ENCODE data around the gene ANKRD13B.
"Not testable (repeated sequence)": the region's sequence is repeated elsewhere in the genome, so short reads cannot be mapped to it uniquely, and the experiment has no call there.

Gene ANKRD13B

DNA sequence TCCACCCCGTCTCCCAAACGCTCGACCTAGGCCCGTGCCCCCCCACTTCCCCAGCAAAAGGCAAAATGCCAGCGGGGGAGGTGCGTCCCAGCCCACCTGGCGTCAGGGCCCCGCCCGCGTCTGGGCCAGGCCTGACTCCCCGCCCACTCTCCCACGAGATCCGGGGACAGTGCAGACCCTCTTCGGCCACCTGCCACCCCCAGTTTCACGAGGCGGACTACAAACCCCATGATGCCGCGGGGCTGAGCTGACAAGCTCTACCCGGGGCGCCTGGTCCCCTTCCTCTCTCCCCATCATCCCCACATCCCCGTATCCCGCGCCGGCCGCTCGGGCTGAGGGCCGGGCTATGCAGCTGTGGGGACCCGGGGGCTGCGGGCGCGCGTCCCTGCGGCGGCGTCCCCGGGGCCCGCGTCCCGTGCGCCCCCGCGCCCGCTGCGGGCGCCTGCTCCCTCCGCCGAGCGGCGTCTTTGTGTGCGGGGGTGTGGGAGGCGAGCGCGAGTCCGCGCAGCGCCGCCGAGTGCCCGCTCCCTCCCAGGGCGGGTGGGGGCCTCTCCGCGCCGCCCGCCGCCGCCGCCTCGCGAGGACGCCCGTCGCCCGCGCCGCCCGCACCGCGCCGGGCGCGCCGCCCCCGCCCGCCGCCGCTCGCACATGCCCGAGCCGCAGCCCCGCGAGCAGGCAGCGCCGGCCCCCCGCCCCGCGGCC, at the start of gene ANKRD13B:
Gene ANKRD13B, plus strand, starts transcription at position 283 of the 702 bp plus-strand sequence. CDS start 490 bp downstream, outside the sequence.
- peak; percentile 62 for DNase-seq (ENCODE audit: low spot score)

DNA sequence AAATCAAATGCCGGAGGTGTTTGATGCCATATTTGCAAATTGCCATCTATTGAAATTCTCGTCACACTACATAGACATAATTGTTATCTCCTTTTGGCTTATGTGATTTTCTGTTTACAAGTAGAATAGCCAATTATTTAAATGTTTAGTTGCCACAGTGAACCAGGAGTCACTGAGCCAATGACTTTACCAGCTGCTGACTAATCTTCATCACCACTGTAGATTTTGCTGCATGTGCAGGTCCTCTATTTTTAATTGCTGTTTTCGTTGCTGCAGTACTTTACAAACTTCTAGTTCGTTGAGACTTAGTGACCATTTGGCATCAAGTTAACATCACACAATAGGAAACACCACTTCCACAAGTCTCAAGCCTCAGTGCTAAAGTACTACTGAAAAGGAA, 48.9 kb upstream of the ANKRD13B start:
- no peak for DNase-seq (ENCODE audit: low spot score)

DNA sequence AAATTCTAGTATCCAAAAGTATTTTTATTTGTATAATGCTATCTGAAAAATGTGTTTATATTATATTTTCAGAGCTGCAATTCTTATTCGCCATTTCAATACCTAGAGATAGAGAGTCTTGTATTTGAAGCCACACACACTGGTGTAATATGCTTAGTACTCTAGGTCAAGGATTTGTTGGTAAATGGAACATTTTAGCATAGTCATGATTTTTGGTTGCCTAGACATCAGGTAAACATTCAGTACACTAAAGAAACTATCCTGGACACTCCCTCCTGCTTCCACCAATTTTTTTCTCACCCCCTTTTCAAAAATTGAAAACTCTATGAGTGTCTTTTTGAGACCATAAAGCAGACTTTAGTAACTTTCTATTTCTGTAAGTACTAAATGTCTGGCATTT, 46.8 kb upstream of the ANKRD13B start:
- no peak for DNase-seq (ENCODE audit: low spot score)

DNA sequence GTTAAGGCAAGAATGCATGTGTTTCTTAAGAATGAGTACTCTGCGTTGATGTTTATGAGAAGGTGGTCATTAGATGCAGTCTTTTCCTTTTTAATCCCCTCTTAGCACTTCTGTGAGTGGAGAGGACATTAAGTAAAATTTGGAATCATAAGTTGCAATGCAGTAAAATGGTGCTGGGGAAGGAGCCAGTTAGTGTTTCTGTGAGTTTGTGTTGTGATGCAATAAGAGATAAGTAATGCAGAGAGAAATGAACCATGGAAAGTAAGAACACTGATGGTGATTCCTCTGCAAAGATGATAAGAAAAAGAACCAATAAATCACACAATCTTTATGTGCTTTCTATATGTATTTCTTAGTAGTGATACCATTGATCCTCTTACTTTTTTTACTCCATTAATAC, 46.1 kb upstream of the ANKRD13B start:
- DNase-seq (ENCODE audit: low spot score): no peak

DNA sequence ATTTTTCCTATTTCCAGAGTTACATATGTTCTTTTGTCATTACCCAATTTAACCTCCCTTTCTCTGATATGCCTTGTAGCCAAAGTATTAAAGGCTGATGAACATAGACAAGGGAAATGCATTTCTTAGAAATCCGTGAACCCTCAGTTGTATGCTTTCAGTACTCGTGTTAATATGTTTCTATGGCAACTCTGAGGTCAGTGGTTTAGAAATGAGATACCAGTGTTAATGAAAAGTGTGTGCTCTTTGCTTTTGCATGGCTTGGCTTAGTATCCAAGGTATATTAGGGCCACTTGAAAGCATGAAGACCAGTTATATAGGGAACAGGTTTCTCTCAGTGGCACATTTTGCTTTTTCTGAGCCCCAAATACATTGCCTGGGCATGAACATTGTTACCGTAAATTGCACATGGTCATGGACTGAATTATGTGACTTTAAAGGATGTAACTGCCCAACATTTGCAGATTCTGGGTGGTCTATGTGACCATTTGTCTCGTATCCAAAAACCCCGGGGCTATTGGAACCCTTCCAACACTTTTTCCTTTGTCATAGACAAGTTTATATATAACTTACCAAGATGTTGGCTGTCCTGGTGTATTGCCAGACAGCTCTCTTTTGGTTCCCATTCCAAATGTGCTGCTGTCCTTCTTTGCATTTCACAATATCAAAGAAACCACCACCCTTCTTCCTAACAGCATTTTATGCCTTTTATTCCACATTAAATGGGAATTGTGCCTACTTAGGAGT, 43.6 kb upstream of the ANKRD13B start:
- no peak for DNase-seq (ENCODE audit: low spot score)

DNA sequence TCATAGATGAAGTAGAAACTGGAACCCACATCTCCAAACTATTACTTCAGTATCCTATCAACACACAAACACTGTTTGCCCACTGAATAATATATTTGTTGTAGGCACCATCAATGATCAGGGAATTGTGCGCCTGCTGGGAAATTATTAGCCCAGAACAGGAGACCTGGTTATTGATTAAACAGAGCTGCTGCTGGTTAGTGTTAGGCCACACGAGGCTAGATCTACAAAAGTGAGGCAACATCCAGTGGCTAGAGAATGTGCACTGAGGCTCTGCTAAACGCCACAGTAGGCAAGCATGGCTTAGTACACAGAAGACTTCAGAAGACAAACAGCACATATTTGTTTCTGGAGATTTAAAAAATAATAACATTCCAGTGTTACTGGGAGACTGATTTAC, 37.1 kb upstream of the ANKRD13B start:
- DNase-seq (ENCODE audit: low spot score): no peak

DNA sequence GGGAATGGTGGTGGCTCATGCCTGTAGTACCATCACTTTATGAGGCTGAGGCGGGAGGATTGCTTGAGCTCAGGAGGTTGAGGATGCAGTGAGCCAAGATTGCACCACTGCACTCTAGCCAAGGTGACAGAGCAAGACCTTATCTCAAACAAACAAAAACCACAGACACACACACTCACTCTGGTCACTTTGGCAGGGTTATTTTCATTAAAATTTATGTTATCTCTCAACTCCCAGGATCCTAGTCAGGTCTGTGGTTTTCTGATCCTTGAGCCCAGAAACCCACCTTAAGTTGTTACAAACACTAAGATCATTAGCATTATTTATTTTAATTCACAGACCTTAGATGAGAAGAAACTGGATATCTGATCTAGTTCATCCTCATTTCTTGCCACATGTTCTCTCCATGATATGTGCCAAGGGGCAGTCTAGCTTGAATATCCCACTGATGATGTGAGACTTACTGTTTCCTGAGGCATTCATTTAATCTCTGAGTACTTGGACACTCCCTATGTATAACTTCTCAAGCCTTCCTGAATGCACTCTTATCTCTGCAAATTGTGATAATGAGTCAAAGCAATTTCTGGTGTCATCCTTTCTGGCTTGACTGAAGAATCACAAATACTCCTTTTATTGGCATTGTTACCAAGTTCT, 35.7 kb upstream of the ANKRD13B start:
- DNase-seq (ENCODE audit: low spot score): no peak

DNA sequence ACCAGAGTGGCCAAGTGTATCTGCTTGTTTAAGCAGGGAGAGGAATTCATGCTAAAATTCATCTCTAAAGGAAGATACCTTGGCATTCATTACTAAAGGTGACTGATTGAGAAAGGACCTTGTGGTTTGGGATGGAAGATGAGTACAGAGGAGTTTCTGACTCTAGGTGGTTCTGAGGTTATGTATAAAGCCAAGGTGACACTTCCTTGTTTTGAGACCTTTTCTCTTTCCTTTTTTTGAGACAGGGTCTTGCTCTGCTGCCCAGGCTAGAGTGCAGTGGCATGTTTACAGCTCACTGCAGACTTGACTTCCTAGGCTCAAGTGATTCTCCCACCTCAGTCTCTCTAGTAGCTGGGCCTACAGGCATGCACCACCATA, 35.2 kb upstream of the ANKRD13B start:
- no peak for DNase-seq (ENCODE audit: low spot score)

DNA sequence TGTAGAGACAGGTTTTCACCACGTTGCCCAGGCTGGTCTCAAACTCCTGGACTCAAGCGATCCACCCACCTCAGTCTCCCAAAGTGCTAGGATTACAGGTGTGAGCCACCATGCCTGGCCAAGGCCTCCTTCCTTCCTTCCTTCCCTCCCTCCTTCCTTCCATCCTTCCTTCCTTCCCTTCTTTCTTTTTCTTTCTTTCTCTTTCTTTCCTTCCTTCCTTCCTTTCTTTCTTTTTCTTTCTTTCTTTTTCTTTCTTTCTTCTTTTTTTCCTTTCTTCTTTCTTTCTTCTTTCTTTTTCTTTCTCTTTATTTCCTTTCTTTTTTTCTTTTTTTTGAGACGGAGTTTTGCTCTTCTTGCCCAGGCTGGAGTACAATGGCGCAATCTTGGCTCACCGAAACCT, 34.8 kb upstream of the ANKRD13B start:
- not testable (repeated sequence) for DNase-seq (ENCODE audit: low spot score)

DNA sequence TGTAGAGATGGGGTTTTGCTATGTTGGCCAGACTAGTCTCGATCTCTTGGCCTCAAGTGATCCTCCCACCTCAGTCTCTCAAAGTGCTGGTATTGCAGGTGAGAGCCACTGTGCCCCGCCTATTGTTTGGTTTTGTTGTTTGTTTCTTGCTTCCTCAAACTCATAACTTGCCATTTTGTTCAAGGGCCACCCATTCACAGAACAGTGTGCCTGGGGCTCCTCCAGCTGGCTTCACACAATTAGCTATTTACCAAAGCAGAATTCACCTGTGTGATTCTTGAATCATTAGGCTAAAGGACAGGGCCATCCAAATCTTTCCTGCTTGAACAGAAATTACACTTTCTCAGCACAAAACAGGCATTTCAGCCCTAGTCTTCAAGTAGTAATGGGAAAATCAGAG, 33.3 kb upstream of the ANKRD13B start:
- DNase-seq (ENCODE audit: low spot score): no peak

DNA sequence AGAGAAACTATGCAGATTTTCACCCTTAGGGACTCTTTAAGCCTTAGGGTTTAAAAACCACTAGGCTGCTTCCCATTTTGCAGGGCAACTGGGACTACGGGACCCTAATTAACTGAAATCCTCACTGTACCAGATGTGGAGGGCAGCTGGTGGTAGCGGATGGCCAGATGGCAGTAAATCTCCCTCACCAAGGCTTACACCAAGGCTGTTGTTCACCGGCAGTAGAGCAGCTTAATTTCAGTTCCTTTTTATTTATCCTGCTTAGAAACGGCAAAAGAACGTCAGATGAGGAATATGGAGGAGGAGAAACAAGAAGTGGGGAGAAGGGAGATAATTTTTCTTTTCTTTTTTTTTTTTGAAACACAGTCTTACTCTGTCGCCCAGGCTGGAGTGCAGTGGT, 32.6 kb upstream of the ANKRD13B start:
- no peak for DNase-seq (ENCODE audit: low spot score)

DNA sequence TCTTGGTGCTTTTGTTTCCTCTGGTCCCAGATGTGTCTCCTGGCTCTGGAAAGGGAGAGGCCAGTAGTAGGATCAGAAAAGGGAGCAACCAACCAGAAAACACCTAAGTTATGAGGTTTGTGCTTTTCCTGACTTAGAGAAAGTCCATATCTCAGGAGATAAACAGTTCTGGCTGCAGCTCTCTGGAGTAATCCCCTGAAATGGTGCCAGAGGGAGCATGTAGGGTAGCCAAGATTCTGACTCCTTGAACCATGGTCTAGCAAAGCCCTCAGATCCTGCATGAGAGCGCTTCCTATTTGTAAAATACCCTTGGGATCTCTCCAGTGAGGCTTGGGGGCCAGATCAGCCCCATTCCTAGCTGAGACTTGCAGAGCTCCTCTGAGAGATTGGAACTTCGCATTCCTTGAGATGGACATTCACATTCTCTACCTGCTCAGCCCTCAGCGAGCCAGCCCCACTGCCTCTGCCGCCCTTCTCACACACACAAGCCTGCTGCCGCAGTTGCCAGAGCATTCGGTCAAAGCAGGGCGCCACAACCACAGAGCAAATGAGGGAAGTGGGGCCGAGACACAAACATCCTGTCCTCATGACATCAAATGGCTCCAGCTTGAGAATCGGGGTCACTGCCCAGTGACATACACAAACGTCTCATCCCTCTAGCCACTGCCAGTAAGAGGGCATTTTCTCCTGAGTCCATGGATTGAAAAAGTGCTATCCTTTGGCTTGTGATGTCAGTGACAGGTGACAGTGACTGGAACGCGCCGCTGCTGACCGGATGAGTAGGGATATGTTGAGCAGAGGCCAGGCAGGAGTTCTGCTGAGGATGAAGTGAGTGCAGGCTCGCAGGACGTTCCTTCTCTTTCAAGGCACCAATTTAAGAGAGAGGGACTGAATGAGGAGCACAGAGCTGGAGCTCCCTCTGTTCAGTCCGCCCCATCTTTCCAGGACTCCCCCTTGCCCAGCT, 31.1 kb upstream of the ANKRD13B start:
- no peak for DNase-seq (ENCODE audit: low spot score)

DNA sequence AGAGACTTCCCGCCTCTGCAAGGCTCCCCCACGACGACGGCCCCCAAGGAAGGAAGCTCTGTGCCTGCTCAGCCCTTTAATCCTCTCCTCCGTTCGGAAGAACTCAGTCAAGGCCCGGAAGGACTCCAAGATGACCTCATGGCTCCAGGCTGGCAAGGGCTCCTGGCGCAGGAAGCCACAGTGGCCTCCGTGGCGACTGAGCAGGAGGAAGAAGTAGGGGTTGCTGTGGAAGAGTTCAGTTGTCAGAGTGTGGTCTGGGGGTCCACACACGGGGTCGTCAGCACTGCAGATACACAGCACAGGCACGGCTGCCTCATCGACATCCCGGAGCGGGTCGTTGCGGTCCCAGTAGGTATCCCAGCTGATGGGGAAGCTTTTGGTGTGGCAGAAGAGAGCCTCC, 30.3 kb upstream of the ANKRD13B start:
- DNase-seq (ENCODE audit: low spot score): no peak

DNA sequence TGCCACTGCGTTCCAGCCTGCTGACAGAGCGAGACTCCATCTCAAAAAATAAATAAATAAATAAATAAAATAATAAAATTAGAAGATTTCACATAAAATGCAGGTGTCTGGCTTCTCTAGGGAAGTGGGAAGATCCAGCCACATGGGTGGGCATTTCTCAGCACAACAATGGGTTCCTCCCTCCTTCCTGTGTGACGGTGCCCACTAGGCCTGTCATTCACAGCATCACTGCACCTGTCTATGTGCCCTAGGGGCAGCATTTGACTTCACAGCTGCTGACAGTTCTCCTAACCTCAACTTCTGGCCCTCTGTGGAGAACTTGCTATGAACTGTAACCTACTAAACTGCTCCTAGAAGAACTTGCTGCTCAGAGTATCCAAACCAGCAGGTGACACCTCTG, 29.1 kb upstream of the ANKRD13B start:
- DNase-seq (ENCODE audit: low spot score): no peak

DNA sequence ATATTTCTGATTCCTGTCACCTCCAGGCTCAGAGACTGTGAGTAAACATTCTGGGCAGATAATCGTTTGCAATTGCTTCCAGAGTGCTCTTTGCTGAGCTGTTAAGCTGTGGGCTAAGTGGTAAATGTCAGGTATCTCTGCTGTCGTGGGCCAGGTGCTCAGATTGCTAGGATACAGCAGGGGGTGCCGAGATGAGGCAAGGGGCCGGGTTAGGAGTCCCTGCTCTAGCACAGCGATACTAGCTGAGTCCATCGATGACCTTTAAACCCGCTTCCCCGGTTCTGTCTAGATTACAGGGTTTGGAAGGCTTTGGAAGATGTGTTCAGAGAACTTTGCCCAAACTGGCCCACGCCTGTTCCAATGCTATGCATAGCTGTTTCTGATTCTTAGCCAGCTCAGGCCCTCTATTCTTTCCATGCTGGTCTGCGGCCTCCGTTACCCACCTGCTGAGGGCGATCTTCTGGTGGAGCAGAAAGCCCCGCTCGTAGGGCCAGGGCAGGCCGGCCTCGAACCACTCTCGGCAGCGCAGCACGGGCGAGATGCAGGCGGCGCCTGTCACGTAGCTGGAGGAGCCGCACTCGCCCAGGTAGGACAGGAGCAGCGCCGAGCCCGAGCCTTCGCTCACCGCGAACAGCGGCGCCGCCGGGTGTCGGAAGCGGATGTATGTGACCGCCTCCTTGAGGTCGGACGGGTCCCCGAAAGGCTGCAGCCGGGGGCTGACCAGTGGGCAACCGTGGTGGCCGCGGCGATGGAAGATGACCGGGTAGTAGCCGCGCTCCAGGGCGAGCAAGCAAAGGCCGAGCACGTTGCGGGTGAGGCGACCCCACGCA, 27.1 kb upstream of the ANKRD13B start:
- peak; percentile 59 for DNase-seq (ENCODE audit: low spot score)

DNA sequence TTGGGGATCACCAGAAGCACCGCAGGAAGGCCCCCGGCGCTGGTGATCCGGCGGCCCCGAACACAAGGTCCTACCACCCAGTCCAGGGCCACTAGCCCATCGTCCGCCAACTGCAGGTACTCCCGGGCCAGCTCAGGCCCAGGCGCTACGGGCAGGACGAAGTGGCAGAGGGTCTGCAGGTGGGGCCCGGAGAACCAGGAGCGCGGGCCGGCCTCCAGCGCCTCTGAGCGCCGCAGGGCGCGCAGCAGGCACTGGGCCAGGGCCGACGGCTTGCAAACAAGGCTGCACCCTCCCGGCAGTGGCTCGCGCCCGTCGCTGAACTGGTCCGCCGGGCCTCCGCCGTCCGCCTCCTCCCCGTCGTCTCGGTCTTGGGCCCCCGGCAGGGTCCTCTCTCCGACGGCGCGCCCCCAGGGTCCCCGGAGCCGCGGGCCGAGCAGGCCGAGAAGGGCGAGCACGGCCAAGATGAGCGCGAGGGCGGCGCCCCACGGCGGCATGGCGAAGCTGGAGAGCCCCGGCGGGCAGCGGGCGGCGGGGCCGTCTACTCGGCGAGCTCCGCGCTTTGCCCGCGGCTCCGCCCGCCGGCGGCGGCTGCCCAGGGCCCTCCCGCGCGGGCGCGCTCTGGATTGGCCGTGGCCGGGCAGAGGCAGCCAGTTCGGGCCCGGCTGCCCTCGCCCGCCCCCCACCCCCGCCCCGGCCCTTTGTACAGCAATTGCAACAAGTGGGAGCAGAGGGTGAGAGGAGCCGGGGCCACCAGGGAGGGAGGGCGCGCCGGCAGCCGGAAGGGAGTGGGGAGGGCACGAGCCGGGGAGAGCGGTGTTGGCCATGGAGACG, 26.2 kb upstream of the ANKRD13B start, which contains the start of gene ABHD15:
Gene ABHD15, minus strand, starts transcription at position 565 of the 831 bp plus-strand sequence. Its CDS starts 71 bp downstream, at position 494.
- DNase-seq (ENCODE audit: low spot score): peak; percentile 78

DNA sequence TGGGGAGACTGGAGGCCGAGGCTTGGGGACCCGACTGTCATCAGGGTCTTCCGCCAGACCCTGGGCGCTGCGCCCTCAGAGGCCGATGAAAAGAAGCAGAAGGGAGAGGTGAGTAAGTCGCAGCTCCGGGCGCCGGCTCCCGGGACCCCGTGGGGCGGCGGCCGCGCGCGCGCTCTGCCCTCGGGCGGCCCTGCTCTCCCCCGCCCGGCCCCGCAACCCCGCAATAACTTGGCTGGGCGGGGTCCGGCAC, 25.7 kb upstream of the ANKRD13B start:
- DNase-seq (ENCODE audit: low spot score): no peak

DNA sequence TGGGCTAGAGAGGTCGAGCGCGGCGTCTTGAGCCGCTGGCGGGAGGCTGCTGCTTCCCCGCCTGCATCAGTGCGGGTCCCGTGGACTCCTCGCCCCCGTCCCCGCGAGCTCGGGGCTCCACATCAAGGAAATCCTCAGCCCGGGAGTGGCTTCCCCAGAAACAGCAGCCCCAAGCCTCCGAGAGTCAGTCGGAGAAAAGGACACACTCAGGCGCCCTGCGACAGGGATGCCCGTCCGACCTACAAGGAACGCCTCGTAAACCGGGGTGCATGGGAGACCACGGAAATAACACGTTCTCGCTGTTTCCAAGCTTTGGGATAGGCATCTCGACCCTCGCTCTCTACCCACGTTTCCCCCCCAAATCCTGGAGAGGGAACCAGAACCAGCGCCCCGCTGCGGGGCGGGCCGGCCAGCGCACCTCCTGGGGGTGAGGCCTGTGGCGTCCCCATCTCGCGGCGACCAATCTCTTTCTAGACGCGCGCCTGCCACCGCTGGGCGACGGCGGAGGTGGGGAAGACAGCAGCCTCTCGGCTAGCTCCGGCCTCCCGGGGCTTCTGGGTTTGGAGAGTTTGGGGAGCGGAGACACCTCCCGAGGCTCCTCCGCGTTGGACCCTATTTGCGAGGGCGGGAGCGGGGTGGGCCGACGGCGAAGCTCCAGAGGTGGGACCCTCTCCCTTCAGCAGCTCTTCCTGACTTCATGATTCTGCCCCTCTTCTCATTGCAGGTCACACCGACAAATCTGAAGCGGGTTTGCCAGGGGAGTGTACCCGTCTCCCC, 25.2 kb upstream of the ANKRD13B start:
- DNase-seq (ENCODE audit: low spot score): peak; percentile 76

Data from SW480 (cell line).